Naive thymus-derived CD8-positive, alpha-beta T cell (primary cell): ENCODE measurements around the gene ANP32B. TPM values are rescaled to one million over a fixed set of nuclear protein-coding genes. Genes with fewer than 3 reads are reported as not detected.
"Not testable (repeated sequence)": the region's sequence is repeated elsewhere in the genome, so short reads cannot be mapped to it uniquely, and the experiment has no call there.

ENCODE experiments used
- ATAC-seq, 2 donors: fragments of 150-1000 bp; cut with Tn5 transposase in 1 of 2; sonication (Bioruptor Pico), chemical (Tn5 transposase) in 1 of 2; 1 replicate in 1 of 2; 2 replicates in 1 of 2; pipeline ENCODE4 v1.10.0; 2021; ENCODE audit warnings: mild to moderate bottlenecking in 2 of 2, moderate library complexity in 2 of 2
- POLR2A ChIA-PET: fragments of 350-600 bp; sonication (Branson Sonifier 250); formaldehyde crosslinking; loops from one replicate; lab custom pipeline; 2021; ENCODE audit warnings: antibody characterized with exemption; lab: Charles Lee
- DNase-seq, 10 donors: peaks; one replicate each; pipeline versions ENCODE4 v3.0.0 to v3.0.0-alpha.2; 2020 to 2022
- H3K27ac Mint-ChIP-seq, 10 donors: one replicate each; pipeline ENCODE4 v1.8.0; 2020 to 2022; ENCODE audit warnings: mild to moderate bottlenecking in 10 of 10, mixed read lengths in 10 of 10, moderate library complexity in 4 of 10, inconsistent platforms in 1 of 10
- H3K27me3 Mint-ChIP-seq, 5 donors: one replicate each; pipeline ENCODE4 v1.8.0; 2021 to 2022; ENCODE audit warnings: mixed read lengths in 5 of 5
- H3K36me3 Mint-ChIP-seq, 3 donors: one replicate each; pipeline ENCODE4 v1.8.0; 2020 to 2022; ENCODE audit warnings: mixed read lengths in 3 of 3, mild to moderate bottlenecking in 2 of 3, inconsistent platforms in 1 of 3
- H3K4me1 Mint-ChIP-seq, 4 donors: one replicate each; pipeline ENCODE4 v1.8.0; 2021 to 2022; ENCODE audit warnings: mixed read lengths in 4 of 4
- H3K4me3 Mint-ChIP-seq, 10 donors: one replicate each; pipeline ENCODE4 v1.8.0; 2020 to 2022; ENCODE audit warnings: mild to moderate bottlenecking in 10 of 10, mixed read lengths in 10 of 10, moderate library complexity in 6 of 10, inconsistent platforms in 1 of 10
- H3K9me3 Mint-ChIP-seq, 9 donors: one replicate each; pipeline ENCODE4 v1.8.0; 2020 to 2022; ENCODE audit warnings: mixed read lengths in 9 of 9, mild to moderate bottlenecking in 3 of 9, inconsistent platforms in 1 of 9, moderate library complexity in 1 of 9
- polyA plus RNA-seq, 3 donors: library from polyadenylated mRNA; unstranded; fragments of 300-500 nt; fragmentation: Illumina TruSeq; gene quantifications; one replicate each; pipeline ENCODE4 v1.2.3, GENCODE V29; 2021
- total RNA-seq, 8 experiments: library from RNA in 2 of 8; stranded (reverse) in 2 of 8; gene quantifications; one replicate each; pipeline ENCODE4 v1.2.3 and lab custom pipeline; 2021 to 2026

ANP32B gene
- total and polyA plus RNA-seq, 5 experiments from 2014 or later: 87.8 to 205 (median 110) TPM

- H3K36me3 Mint-ChIP-seq: peaks cover 0 to 66% (median 10%) of the 10 kb centered on the region in 3 donors
- peak overlapping the region in 2 of 10 donors; percentile 54 to 80 for H3K27ac Mint-ChIP-seq
- no peaks in the 10 kb centered on the region for H3K9me3 Mint-ChIP-seq
- no peaks in the 10 kb centered on the region for H3K27me3 Mint-ChIP-seq
- no peak for ATAC-seq
- POLR2A ChIA-PET: no interaction called here
- no peak for DNase-seq
- H3K4me1 Mint-ChIP-seq: peaks cover 0 to 6% (median 4%) of the 10 kb centered on the region in 4 donors
- H3K4me3 Mint-ChIP-seq: no peak overlapping the region
Observed at GRCh38 chr9:98018347-98018746, 35.2 kb downstream of the ANP32B start.

GRCh38 chr9:98019098-98019497 is 36.0 kb downstream of the ANP32B start:
- POLR2A ChIA-PET: no interaction called here

DNA sequence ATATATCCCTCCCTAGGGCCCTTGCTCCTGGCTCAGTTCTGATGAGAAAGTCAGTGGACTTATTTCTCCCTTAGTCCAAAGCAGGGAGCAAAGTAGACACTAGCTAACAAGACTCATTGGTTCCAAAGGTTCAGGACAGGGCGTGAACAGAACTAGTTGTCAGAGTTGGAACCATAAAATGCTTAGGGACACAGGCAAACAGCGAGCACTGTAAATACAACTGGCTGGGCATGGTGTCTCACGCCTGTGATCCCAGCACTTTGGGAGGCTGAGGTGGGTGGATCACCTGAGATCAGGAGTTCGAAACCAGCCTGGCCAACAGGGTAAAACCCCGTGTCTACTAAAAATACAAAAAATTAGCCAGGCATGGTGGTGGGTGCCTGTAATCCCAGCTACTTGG is 36.7 kb downstream of the ANP32B start:
- H3K4me3 Mint-ChIP-seq, H3K27me3 Mint-ChIP-seq, H3K4me1 Mint-ChIP-seq, POLR2A ChIA-PET, H3K9me3 Mint-ChIP-seq, ATAC-seq, DNase-seq: not testable (repeated sequence)
- H3K27ac Mint-ChIP-seq: peak overlapping the region in 5 of 10 donors; percentile 4 to 60 (median 22)
- H3K36me3 Mint-ChIP-seq: peaks cover 0 to 54% (median 8%) of the 10 kb centered on the region in 3 donors

More at GRCh38 chr9:98019098-98019497, 36.0 kb downstream of the ANP32B start:
- no peaks in the 10 kb centered on the region for H3K9me3 Mint-ChIP-seq
- no peaks in the 10 kb centered on the region for H3K27me3 Mint-ChIP-seq
- no peak overlapping the region for H3K4me3 Mint-ChIP-seq
- DNase-seq (no peak), ATAC-seq (no peak)
- peaks cover 0 to 59% (median 10%) of the 10 kb centered on the region in 3 donors for H3K36me3 Mint-ChIP-seq
- peaks cover 0 to 6% (median 4%) of the 10 kb centered on the region in 4 donors for H3K4me1 Mint-ChIP-seq
- peak overlapping the region in 3 of 10 donors; percentile 22 to 38 (median 34) for H3K27ac Mint-ChIP-seq

GRCh38 chr9:98020476-98021145 is 37.5 kb downstream of the ANP32B start:
- Mint-ChIP-seq H3K27ac (peak overlapping the region in 4 of 10 donors; percentile 5 to 72 (median 52)), H3K27me3 (no peaks in the 10 kb centered on the region), H3K4me3 (no peak overlapping the region), H3K36me3 (peaks cover 0 to 47% (median 5%) of the 10 kb centered on the region in 3 donors), H3K9me3 (no peaks in the 10 kb centered on the region), H3K4me1 (peaks cover 0 to 12% (median 6%) of the 10 kb centered on the region in 4 donors)
- ATAC-seq (no peak), DNase-seq (no peak)
- POLR2A ChIA-PET: interaction anchor here (1.3 kb wide), 1 partner anchor 19 kb away, joined by 3 read pairs; no protein-coding TSS in a partner anchor

DNA sequence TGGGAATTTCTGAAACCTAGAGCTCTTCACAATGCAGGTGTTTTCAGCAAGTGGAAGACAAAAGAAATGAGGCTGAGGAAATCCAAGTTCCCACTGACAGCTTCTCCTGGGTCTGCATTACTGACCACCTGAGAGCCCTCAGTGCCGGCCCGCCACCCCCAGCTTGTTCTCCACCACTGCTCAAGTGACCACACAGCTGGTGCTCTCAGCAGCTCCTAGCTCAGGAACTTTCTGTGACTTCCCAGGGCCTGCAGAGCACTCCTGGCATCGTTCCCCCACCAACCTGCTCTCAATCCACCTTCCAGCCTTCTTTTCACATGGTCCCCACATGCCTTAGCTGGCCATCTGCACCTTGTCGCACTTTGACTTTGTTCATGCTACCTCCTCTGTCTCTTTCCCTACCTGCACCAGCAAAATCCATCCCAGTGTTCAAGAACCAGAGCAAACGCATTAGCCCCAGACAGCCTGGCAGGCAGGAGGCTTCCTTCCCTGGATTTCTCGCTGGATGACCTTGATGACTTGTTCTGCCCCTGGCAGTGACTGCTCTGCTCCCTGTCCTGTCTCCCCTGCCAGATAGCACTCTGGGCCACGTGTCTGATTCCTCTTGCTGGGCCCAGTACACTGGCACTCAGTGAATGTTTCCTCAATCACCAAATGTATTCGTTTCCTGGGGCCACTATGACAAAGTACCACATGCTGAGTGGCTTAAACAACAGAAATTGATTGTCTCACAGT is 38.3 kb downstream of the ANP32B start:
- ATAC-seq: no peak
- POLR2A ChIA-PET: interaction anchor here (1.3 kb wide), 1 partner anchor 18 kb away, joined by 3 read pairs; no protein-coding TSS in a partner anchor

DNA sequence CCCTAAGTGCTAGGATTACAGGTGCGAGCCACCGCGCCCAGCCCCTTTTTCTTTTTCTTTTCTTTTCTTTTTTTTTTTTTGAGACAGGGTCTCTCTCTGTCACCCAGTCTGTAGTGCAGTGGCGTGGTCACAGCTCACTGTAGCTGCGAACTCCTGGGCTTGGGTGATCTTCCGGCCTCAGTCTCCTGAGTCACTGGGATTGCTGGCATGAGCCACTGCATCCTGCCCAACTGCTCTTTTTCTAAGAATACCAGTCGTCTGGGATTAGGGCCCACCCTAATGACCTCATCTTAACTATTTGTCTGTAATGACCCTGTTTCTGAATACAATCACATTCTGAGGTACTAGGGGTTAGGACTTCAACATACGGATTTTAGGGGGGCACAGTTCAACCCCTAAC is 39.3 kb downstream of the ANP32B start:
- H3K36me3 Mint-ChIP-seq: peaks cover 0 to 33% (median 0%) of the 10 kb centered on the region in 3 donors

More for the DNA sequence above, 38.3 kb downstream of the ANP32B start:
- Mint-ChIP-seq H3K36me3 (peaks cover 0 to 42% (median 5%) of the 10 kb centered on the region in 3 donors), H3K4me3 (no peak overlapping the region), H3K9me3 (no peaks in the 10 kb centered on the region), H3K4me1 (peaks cover 0 to 12% (median 7%) of the 10 kb centered on the region in 4 donors), H3K27ac (peak overlapping the region in 6 of 10 donors; percentile 19 to 73 (median 56)), H3K27me3 (no peaks in the 10 kb centered on the region)
- DNase-seq: no peak

DNA sequence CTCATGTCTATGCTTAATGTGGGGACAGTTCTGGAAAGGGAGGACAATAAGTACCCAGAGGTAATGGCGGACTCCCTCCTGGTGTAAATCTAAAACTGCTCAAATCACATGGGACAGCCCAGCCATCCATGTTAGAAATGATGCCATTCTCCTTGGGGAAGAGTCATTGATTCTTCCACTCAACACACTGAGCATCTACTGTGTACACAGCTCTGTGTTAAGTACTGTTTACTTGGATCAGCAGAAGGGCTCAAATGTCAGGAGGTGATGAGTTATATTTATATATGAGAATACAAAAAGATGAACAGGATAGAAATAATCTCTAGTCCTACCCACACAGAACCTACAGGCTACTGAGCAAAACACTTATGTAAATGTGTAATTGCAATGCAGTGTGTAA is 41.6 kb downstream of the ANP32B start:
- no peak for DNase-seq
- no peaks in the 10 kb centered on the region for H3K27me3 Mint-ChIP-seq
- POLR2A ChIA-PET: interaction anchor here (0.7 kb wide), 1 partner anchor 16 kb away, joined by 3 read pairs; no protein-coding TSS in a partner anchor

More for the DNA sequence above, 39.3 kb downstream of the ANP32B start:
- ATAC-seq: no peak
- Mint-ChIP-seq H3K4me3 (no peak overlapping the region), H3K4me1 (peaks cover 0 to 10% (median 5%) of the 10 kb centered on the region in 4 donors), H3K27ac (peak overlapping the region in 2 of 10 donors; percentile 38 to 63), H3K27me3 (no peaks in the 10 kb centered on the region), H3K9me3 (no peaks in the 10 kb centered on the region)
- DNase-seq: no peak
- POLR2A ChIA-PET: no interaction called here

GRCh38 chr9:98031169-98031568 is 48.0 kb downstream of the ANP32B start:
- no peak overlapping the region for H3K4me3 Mint-ChIP-seq
- no peak overlapping the region for H3K27ac Mint-ChIP-seq
- peaks cover 3 to 11% (median 8%) of the 10 kb centered on the region in 4 donors for H3K4me1 Mint-ChIP-seq
- ATAC-seq: no peak
- POLR2A ChIA-PET: interaction anchor here (0.9 kb wide), 1 partner anchor 109 kb away, joined by 6 read pairs; the partner anchor contains the start of gene TRMO
- peaks cover 0 to 2% (median 0%) of the 10 kb centered on the region in 5 donors for H3K27me3 Mint-ChIP-seq
- DNase-seq: no peak
- no peaks in the 10 kb centered on the region for H3K9me3 Mint-ChIP-seq
- peaks cover 0 to under 1% (median 0%) of the 10 kb centered on the region in 3 donors for H3K36me3 Mint-ChIP-seq

More for the DNA sequence above, 41.6 kb downstream of the ANP32B start:
- Mint-ChIP-seq H3K9me3 (no peaks in the 10 kb centered on the region), H3K27ac (peak overlapping the region in 2 of 10 donors; percentile 21), H3K4me1 (peaks cover 0 to 9% (median 5%) of the 10 kb centered on the region in 4 donors), H3K4me3 (no peak overlapping the region), H3K36me3 (peaks cover 0 to 11% (median 0%) of the 10 kb centered on the region in 3 donors)
- ATAC-seq: no peak

DNA sequence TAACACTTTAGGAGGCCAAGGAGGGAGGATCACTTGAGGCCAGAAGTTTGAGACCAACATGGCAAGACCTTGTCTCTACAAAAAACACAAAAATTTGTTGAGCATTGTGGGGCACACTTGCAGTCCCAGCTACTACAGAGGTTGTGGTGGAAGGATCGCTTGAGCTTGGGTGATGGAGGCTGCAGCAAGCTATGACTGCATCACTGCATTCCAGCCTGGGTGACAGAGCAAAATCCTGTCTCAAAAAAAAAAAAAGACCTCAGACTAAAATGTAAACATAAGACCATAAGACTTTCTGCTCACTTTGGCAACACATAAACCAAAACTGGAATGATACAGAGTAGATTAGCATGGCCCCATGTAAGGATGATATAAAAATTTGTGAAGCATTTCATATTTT is 48.8 kb downstream of the ANP32B start:
- H3K4me1 Mint-ChIP-seq: peaks cover 3 to 11% (median 8%) of the 10 kb centered on the region in 4 donors
- peak overlapping the region in 1 of 10 donors; percentile 28 for H3K27ac Mint-ChIP-seq
- POLR2A ChIA-PET: interaction anchor here (0.7 kb wide), 1 partner anchor 88 kb away, joined by 3 read pairs; no protein-coding TSS in a partner anchor
- H3K36me3 Mint-ChIP-seq: no peaks in the 10 kb centered on the region
- H3K27me3 Mint-ChIP-seq: peaks cover 0 to 2% (median 0%) of the 10 kb centered on the region in 5 donors
- no peak for ATAC-seq
- no peaks in the 10 kb centered on the region for H3K9me3 Mint-ChIP-seq
- no peak overlapping the region for H3K4me3 Mint-ChIP-seq
- DNase-seq: no peak

DNA sequence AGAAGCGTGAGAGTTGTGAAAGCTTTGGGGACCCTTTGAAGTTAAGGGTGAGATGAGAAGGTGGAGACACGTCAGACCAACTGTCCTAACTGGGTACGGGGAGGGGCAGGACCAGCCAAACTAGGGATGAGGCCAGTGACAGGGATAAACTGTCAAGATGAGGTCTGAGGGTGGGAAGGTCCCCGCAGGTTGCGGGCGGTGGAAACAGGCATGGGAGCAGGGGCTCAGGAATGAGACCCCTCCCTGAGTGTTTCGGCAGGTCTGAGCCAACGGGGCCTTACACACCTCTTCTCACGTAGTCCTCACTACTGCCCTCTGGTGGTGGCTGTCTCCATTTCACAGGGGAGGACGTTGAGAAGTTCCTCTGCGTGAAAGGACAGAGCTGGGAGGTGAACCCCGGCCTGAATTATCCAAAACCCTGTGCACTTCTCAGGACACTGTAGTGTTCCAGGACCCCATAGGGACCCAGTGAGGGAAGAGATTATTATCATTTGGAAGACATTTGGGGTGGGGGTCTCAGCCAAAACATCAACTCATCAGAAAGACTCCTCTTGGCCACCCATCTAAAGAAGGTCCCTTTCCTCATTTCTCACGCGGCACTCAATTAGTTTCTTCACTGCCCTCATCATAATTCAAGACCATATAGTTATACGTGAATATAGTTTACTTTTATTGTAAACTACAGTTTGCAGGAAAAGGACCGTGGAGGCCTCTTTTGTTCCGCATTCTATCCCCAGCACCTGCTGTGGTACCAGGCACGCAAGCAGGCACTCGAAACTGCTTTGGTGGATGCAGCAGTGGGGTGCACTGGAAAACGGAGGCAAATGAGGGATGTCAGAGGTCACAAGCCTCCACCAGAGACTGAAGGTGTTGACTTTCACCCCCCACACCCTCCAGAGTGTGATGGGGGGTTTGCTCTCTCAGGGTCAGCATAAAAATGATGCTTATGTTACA is 51.7 kb downstream of the ANP32B start:
- Mint-ChIP-seq H3K4me3 (peak overlapping the region; percentile 16 to 58 (median 40)), H3K27ac (peak overlapping the region in 7 of 10 donors; percentile 48 to 88 (median 68)), H3K27me3 (peaks cover 0 to 3% (median 1%) of the 10 kb centered on the region in 5 donors), H3K9me3 (no peaks in the 10 kb centered on the region), H3K4me1 (peaks cover 3 to 11% (median 8%) of the 10 kb centered on the region in 4 donors), H3K36me3 (no peaks in the 10 kb centered on the region)
- DNase-seq (peak; percentile 76 to 95 (median 87)), ATAC-seq (peak; percentile 100)
- POLR2A ChIA-PET: interaction anchor here (0.6 to 2.6 kb wide), 6 partner anchors 23 to 221 kb away, joined by 3 to 22 read pairs (median 4); partner anchors contain the start of genes ANP32B, TBC1D2 and TRMO

DNA sequence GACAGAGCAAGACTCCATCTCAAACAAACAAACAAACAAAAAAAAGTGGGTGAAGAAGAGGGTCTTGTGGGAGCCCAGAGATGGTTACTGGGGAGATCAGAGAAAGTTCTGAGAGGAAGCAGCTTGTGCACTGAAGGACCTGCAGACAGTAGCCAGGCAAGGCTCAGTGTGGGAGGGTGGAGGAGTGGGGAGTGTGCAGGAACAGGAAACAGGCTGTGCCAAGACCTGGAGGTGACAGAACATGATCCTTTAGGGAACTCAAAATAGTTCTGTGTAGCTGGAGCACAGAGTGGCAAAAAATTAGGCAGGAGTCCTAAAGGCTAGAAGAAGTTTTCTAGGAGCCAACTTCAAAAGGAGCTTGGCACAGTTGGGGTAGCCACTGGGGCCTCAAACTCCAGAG is 54.2 kb downstream of the ANP32B start:
- no peak overlapping the region for H3K27ac Mint-ChIP-seq

More for the DNA sequence above, 54.2 kb downstream of the ANP32B start:
- Mint-ChIP-seq H3K36me3 (no peaks in the 10 kb centered on the region), H3K4me3 (no peak overlapping the region), H3K27me3 (peaks cover 0 to 14% (median 2%) of the 10 kb centered on the region in 5 donors), H3K4me1 (peaks cover 3 to 11% (median 8%) of the 10 kb centered on the region in 4 donors), H3K9me3 (no peaks in the 10 kb centered on the region)
- DNase-seq (no peak), ATAC-seq (no peak)
- POLR2A ChIA-PET: interaction anchor here (0.6 to 1.4 kb wide), 4 partner anchors 53 to 220 kb away, joined by 4 read pairs; partner anchors contain the start of gene ANP32B
